GM21381 (cell line): ENCODE data around the gene ZNF821.
"Not testable (repeated sequence)": the region's sequence is repeated elsewhere in the genome, so short reads cannot be mapped to it uniquely, and the experiment has no call there.

Source experiments
- ATAC-seq: cut with Tn5 transposase; IDR thresholded peaks from one replicate; pipeline ENCODE4 v1.9.1; 2021; ENCODE audit warnings: mild to moderate bottlenecking, moderate library complexity; ENCODE audit not compliant: unreplicated experiment

Gene ZNF821, protein sequence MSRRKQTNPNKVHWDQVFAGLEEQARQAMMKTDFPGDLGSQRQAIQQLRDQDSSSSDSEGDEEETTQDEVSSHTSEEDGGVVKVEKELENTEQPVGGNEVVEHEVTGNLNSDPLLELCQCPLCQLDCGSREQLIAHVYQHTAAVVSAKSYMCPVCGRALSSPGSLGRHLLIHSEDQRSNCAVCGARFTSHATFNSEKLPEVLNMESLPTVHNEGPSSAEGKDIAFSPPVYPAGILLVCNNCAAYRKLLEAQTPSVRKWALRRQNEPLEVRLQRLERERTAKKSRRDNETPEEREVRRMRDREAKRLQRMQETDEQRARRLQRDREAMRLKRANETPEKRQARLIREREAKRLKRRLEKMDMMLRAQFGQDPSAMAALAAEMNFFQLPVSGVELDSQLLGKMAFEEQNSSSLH

DNA sequence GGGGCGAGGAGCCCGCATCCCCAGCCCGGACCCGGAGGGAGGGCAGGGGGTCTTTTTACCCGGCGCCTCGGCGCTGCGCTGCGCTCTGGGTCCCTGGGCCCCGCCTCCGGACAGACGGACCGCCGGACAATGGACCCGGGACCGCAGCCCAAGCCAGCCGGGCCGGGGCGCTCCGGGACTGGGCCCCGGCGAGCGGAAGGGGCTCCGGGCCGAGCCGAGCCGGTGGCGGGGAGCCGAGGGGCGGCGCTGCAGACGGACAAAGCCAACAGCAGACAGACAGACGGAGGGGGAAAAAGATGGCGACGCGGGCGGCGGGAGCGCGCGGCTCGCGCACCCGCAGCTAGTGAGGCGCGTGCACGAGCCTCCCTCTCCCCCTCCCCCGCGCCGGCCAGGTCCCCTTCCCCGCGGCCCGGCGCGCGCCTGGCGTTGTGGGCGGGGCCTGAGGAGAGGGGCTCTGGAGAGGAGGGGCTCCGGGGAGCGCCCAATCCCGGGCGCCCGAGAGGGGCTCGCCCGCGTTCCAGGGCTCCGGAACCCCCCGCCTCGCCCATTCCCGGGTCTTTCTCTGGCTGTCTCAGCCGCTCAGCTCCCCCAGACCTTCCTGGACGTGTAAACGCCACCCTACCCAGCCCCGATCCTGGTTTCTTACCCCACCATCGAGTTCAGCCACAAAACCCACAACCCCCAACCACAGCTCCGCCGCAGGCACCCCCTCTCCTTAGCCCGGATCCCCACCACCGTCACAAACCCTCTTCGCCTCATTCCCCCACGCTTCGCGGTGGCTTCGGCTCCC lies at the start of gene ZNF821:
ZNF821 (minus strand) TSS at position 334 of the 790 bp plus-strand sequence. CDS start 4,236 bp downstream, outside the sequence.
- peak; percentile 50 for ATAC-seq

DNA sequence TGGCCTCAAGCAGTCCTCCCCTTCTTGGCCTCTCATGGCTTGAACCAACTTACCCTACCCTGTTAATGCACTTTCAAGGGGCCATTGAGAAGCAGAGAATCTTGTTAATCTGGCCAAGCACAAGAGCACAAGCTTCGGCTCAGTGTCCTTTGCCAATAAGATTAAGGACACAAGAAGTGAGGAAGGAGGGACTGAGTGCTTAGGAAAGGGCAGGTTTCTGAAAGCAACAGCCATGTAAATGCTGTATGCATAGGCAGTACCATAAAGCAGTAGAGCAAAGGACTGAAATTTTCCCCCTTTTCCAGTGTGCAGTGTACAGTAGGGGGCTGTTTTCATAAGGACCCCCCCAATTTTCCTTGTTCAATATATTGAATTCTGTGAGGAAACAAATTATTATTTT lies 49.0 kb upstream of the ZNF821 start:
- no peak for ATAC-seq

DNA sequence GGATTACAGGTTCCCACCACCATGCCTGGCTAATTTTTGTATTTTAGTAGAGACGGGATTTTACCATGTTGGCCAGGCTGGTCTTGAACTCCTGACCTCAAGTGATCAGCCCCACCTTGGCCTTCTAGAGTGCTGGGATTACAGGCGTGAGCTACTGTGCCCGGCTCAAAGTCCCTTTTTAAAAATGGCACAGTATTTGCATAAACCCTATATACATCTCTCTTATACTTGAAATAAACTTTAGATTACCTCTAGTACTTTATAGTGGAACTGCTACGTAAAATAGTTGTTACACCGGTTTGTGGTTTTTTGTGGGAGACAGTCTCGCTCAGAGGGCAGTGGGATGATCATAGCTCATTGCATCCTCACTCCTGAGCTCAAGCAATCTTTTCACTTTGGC lies 47.6 kb upstream of the ZNF821 start:
- ATAC-seq = no peak

DNA sequence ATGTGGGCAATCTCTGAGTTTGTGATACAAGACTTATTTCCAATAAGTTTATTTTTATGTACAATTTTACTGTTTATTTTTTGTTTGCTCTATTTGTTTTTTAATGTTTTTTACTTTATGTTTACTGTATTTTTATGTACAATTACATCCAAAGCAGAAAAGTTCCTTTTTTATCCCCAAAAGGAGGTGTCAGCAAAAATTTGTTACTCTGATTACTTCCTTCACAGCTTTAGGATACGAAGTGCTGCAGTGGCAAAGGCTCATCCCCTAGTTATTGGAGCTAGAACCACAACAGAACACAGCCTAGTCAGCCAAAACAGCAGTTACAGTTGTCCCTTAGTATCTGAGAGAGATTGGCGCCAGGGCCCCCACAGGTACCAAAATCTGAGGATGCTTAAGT lies 47.0 kb upstream of the ZNF821 start:
- no peak for ATAC-seq

DNA sequence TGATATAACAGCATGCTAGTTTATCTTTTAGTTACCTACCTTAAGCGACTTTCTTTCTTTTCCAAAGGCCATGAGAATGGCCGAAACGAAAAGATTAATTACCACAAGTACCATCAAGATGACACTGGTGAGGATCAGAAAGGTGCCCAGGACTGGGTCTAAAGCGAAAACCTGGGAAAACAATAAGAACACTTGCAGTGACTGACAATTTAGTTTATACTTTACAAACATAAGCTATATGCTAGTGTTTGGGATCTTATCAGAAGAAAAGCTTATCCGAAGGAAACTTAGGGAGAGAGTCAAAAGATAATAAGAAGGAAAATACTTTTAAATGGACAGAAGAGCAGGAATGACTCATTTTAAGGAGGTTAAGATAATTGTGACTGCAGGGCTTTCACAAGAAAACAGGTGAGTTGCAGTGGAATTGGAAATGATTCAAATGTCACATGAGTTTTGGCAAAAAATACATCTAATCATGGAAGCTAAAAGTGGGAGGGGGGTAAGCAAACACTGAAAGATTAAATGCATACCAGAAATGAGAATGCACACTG lies 46.1 kb upstream of the ZNF821 start:
- ATAC-seq = no peak

DNA sequence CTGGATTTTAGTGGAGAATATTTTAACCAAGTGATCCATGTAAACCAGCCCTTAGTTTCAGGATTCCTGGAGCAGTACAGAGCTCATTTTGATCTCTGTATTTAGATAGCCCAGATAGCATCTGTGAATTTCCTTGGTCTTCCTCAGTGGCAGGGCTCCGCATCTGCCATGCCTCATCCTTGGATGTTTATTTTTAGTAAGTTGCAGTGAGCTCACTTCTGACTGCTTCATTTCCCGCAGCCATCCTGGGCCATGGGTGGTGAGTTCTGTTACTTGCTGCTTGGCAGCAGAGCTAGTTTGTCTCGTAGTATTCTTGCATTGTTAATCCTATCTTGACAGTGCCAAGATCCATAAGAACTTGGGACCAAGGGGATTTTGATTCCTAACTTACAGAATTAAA lies 45.1 kb upstream of the ZNF821 start:
- no peak for ATAC-seq

DNA sequence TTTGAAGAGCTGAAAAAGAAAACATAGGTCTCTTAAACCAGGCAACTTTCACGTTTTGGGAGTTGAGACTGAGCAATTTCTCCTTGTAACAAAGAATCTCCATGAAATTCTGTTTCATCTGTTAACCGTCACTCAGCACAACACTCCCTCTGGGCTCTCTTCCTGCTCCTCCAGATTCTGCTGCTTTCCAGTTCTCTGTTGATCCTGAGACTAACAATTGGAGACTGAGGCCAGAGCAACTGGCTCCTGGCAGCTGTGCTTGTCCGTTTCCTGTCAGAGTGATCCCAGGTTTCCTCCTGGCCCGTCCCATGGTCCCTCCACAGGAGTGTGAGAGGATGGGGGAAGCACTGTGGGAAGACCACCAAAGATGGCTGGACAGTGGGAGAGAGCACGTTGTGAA lies 43.8 kb upstream of the ZNF821 start:
- ATAC-seq = no peak

DNA sequence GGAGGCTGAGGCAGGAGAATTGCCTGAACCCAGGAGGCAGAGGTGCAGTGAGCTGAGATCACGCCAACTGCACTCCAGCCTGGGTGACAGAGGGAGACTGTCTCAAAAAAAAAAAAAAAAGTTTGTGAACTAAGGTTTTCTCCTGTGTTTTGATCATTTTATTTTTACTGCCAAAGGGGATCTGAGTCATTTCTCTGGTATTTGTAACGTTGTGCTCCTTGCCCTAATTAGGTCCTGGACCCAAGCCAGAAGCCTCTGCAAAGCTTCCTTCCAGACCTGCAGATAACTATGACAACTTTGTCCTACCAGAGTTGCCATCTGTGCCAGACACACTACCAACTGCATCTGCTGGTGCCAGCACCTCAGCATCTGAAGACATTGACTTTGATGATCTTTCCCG lies 43.4 kb upstream of the ZNF821 start:
- no peak for ATAC-seq

DNA sequence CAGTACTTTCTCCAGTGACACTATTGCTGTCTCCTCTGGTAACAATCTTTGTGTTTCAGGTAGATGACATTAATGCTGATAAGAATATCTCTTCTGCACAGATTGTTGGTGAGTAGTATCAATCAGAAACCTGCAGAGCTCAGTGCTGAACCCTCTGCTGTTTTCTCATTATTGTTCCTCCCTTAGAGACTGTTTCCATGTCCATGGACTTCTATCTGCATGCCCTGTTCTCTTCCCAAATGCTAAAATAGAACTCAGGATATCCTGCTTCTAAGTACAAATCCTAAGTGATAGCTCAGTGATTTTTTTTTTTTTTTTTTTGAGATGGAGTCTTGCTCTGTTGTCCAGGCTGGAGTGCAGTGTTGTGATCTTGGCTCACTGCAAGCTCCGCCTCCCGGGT lies 40.7 kb upstream of the ZNF821 start:
- no peak for ATAC-seq

DNA sequence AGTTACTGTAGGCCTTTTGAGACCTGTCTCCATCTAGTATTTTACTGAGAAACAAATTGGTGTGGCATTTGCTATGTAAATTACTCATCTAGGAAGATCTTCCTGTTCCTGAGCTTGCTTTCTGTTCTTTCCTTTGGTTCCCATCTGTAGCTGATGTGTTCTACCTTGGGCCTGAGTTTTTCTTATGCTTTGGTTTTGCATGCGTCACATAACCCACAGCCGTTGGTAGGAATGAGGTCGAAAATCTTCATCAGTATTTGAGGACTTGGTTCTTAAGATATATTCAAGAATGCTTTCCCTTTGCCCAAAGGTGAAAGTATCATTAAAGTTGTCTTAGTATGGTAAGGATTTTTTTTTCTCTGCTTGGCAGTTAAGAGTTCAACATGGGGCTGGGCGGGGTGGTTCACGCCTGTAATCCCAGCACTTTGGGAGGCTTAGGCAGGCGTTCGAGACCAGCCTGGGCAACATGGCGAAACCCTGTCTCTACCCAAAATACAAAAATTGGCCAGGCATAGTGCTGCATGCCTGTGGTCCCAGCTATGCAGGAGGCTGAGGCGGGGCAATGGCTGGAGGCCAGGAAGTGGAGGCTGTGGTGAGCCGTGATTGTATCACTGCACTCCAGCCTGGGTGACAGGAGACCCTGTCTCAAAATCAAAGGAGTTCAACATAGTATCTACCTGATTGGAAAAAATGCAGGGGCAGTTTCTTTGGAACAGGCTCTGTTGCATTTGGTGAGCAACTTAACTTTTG lies 40.1 kb upstream of the ZNF821 start:
- ATAC-seq = no peak

DNA sequence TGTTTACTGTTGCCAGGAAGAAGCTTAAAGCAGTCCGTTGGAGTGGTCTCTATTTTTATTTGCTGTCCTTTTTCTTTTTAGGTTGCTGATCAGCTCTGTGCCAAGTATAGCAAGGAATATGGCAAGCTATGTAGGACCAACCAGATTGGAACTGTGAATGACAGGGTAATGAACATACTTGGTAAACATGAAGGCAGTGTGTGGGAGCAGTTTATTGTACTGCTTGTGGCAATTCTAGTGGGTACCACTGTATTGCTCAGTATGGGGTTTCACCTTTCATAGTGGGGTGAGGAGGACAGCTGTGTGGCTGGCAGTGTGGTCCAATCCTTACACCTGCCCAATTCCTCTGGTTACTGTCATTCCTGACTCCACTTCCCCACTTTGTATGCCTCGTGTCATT lies 36.7 kb upstream of the ZNF821 start:
- no peak for ATAC-seq

DNA sequence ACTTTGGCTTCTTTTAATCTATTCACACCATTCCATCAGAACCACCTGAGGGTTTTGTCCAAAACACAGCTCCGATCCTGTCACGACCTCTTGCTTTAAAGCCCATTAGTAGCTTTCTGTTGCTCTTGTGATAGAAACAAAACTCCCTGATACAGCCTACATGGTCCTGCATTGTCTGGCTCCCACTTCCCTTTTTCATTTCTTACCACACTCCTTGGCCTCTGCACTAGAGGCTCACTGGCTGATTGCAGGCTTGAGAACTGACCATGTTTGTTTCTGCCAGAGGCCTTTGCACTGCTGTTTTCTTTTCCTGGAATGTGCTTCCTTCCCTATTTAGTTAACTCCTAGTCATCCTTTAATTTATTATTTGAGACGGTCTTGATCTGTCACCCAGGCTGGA lies 35.1 kb upstream of the ZNF821 start:
- ATAC-seq = peak; percentile 92

DNA sequence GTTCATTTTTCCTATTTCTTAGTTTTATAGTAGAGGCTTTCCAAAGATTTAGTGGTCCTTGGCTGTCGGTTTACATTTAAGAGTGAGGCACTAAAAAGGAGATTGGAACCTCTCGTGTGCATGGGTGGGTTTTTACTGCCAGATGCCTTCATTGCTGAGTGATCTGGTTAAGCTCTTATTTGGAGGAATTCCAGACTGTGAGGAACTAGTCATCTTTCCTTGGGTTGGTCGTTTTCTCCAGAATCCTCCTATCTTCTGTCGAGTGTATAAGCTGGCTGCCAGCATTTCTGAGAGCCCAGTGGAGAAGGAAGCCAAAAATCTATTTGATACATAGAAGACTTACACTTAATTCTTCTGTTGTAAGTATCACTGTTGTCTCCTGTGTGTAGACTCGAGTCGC lies 33.9 kb upstream of the ZNF821 start:
- ATAC-seq = no peak

DNA sequence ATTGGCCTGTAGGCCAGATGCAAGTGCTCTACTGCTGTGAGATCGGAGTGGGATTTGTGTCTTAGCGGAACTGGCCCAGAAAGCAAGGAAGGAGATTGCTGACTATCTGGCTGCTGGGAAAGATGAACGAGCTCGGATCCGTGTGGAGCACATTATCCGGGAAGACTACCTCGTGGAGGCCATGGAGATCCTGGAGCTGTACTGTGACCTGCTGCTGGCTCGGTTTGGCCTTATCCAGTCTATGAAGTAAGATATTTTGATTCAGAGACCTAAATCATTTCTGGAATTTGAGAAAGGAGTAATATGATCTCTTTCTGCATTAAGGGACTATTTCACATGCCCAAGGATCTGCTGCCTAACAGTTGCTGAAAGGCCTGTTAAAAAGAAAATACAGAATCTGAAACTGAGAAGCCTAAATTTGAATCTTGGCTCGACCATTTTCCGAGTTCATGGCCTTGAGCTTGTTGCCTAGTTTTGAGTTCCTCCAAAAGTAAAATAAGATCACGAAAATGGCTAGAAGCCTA lies 32.5 kb upstream of the ZNF821 start:
- no peak for ATAC-seq

DNA sequence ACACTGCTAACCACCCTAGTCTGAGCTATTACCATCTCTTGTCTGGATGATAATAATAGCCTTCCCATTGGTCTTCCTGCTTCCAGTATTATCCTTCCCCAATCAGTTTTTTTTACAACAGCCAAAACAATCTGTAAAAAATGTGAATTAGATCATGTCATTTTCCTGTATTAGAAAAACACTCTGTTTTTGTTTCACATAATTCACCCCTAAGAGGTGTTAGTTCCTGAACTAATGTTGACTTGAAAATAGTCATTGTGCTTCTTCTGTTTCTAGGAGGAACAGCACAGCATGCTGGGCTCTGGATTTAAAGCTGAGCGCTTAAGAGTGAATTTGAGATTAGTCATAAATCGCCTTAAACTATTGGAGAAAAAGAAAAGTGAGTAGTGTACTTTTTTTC lies 31.4 kb upstream of the ZNF821 start:
- no peak for ATAC-seq

DNA sequence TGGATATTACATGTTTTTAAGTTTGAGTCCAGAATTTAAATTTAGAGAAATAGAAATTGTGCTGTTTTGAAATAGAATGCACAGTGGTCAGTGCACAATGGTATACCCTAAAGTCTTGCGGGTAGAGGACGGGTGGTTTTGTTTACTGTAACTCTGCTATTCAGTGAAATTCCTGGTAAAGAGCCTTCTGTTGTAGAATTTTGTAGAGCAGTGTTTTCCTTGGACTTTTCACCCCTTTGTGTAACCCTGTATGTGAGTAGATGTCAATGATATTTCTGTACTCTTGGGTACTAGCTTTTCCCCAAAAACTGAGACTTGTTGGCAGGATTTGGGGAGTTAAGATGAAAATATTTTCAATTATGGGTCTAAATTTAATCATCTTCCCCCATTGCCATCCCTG lies 30.8 kb upstream of the ZNF821 start:
- ATAC-seq = no peak

DNA sequence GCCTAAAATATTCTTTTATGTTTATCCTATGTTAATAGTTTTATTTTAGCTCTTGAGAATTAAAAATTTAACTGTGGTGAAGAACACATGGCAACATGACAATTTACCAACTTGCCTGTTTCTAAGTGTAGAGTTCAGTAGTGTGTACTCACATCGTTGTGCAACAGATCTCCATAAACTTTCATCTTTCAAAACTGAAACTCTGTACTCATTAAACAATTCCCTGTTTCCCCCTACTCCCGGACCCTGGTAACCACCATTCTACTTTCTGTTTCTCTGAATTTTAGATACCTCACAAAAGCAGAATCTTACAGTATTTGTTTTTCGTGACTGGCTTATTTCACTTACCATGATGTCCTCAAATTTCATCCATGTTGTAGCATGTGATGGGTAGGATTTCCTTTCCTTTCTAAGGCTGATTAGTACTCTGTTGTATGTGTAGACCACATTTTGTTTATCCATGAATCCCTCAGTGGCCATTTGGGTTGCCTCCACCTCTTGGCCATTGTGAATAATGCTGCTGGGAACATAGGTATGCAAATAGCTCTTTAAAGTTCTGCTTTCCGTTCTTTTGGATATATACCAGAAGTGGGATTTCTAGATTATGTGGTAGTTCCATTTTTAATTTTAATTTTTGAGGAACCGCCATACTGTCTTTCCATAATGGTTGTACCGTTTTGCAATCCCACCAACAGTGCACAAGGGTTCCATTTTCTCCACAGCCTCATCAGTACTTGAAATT lies 28.7 kb upstream of the ZNF821 start:
- no peak for ATAC-seq

DNA sequence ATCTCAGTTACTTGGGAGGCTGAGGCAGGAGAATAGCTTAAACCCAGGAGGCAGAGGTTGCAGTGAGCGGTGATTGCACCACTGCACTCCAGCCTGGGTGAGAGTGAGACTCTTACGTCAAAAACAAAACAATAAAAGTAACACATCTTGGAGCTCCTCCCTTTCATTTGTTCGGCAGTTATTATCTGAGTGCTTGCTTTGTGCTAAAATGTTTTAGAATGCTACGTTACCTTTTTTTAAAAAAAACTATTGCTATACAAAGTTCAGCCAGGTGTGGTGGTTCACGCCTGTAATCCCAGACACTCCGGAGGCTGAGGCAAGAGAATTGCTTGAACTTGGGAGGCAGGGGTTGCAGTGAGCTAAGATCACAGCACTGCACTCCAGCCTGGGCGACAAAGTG lies 27.1 kb upstream of the ZNF821 start:
- ATAC-seq = no peak

DNA sequence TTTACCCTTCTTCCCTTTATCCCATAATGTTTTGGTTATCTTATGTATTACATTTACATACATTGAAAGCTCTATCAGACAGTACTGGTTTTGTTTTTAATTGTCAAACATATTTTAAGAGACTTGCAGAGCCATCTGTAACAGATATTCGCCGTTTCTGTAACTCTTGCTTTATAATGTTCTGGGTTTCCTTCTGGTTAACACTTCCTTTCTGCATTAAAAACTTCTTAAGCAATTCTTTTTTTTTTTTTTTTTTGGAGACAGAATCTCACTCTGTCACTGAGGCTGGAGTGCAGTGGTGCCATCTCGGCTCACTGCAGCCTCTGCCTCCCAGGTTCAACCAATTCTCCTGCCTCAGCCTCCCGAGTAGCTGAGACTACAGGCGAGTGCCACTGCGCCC lies 21.8 kb upstream of the ZNF821 start:
- not testable (repeated sequence) for ATAC-seq

DNA sequence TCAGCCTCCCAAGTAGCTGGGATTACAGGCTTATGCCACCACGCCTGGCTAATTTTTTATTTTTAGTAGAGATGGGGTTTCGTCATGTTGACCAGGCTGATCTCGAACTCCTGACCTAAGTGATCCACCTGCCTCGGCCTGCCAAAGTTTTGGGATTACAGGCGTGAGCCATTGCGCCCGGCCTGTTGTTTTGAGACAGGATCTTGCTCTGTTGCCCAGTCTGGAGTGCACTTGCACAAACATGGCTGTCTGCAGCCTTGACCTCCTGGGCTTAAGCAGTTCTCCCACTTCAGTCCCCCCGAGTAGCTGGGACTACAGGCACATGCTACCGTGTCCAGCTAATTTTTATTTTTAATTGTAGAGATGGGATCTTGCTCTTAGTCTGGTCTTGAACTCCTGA lies 20.3 kb upstream of the ZNF821 start:
- ATAC-seq = no peak
